ENCODE data around the gene EXOC4.
"Not testable (repeated sequence)": the region's sequence is repeated elsewhere in the genome, so short reads cannot be mapped to it uniquely, and the experiment has no call there.

EXOC4 gene

DNA sequence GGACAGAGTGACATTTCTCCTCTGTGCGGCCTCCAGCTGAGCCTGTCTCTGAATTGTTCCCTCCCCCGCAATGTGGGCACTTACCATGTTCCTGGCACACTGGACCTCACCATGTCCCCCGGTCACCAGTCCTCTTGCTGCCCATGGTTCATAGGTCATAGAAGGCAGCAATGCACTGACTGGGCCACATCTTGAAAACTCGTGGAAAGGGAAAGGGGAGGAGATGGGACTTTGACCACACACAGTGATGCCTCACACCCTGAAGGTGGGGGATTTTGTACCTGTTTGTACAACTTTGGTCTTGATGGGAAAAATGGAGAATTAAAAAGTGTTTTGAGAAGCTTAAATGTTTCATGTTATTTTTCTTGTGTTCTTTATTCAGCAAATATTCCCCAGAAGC, 812.5 kb downstream of the EXOC4 start:
- DNase-seq, result no peak

- no peak for DNase-seq
Measured at GRCh38 chr7:134067164-134067563, 814.3 kb downstream of the EXOC4 start.

GRCh38 chr7:134068670-134069069, 815.8 kb downstream of the EXOC4 start:
- no peak for DNase-seq

- DNase-seq, result no peak
Measured at GRCh38 chr7:134069187-134069586, 816.3 kb downstream of the EXOC4 start.

- DNase-seq, result no peak
Measured at GRCh38 chr7:134070673-134071072, 817.8 kb downstream of the EXOC4 start.

- DNase-seq, result no peak
Measured at GRCh38 chr7:134071355-134072331, 818.8 kb downstream of the EXOC4 start.

DNA sequence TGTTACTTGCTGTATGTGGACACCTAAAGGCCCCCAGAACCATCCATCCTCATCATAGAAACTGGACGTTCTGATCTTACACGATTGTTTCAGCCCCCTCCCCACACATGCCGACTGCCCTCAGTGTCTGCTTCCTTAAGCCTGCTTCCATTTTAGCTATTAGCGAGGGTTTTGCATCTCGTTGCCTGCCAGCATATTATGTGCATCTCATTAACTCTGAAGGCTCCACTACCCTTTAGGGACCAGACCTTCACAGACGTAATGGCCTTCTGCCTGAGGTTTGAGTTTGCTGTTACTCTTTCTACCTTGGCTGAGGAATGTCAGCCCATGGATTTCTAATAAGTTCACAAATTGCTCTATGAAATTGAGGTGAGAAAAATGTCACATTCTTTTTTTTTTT, 820.4 kb downstream of the EXOC4 start:
- DNase-seq, result no peak

DNA sequence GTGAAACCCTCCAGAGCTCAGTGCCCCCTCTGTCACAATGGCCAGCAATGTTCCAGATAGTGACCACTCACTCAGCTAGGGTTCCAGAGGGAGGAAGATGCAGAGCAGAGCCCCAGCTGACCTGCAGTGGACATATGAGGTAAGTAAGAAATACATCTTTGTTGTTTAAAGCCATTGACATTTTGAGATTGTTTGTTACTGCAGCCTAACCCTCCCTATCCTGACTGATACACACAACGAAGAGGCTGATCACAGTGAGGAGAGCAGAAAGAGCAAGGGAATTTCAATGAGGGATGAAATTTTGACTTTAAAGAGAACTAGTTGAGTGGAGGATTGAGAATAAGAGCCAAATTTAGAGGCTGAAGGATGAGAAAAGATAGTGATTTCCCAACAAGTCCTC, 822.9 kb downstream of the EXOC4 start:
- no peak for DNase-seq

- DNase-seq, result not testable (repeated sequence)
Measured at GRCh38 chr7:134077560-134077959, 824.7 kb downstream of the EXOC4 start.

GRCh38 chr7:134078991-134079390, 826.1 kb downstream of the EXOC4 start:
- DNase-seq, result no peak

DNA sequence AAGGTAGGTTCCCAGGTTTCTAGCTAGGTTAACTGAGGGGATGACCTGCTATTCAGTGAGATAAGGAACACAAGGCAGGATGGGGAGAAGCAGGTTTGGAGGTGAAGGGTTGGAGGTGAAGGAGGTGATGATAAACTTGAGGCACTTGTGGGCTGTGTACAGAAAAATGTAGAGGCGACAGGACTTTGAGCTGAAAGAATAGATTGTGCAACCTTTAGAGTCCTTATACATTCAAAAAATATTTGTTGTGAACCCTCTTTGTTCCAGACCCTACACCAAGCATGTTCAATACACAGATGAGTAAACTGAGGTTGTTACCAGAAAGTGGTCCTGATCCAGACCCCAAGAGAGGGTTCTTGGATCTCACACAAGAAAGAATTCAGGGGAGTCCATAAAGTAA, 828.8 kb downstream of the EXOC4 start:
- DNase-seq, result no peak

DNA sequence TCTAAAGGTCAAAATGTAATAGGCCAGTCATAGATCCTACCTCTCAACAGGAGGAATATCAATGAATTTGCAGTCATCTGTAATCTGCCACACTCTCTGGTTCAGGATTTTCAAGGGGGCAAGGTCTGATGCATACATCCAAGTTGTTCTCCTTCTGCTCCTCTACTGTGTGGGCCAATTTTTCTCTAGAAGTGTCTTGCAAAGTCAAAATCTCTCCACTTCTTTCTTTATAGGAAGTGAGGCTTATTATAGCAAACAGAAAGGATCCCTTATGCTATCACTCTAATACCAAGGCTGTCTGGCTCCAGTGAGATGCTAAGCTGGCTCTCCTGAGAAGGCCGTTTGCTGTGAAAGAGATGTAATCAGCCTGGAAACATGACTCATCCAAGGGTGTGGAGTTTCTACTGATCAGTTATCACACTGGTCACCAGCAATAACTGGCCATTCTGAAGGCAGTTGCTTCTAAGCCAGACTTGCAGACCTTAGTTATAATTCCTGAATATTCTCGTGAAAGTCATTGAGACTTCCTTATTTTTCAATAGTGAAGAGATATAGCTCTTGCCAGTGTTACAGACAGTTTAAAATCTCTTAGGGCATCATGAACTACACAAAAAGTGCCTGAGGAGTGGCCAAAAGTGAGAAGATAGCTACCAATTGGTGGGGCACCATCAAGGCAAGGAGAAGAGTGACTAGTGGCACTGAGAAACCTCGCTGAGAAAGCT, 831.0 kb downstream of the EXOC4 start:
- no peak for DNase-seq

DNA sequence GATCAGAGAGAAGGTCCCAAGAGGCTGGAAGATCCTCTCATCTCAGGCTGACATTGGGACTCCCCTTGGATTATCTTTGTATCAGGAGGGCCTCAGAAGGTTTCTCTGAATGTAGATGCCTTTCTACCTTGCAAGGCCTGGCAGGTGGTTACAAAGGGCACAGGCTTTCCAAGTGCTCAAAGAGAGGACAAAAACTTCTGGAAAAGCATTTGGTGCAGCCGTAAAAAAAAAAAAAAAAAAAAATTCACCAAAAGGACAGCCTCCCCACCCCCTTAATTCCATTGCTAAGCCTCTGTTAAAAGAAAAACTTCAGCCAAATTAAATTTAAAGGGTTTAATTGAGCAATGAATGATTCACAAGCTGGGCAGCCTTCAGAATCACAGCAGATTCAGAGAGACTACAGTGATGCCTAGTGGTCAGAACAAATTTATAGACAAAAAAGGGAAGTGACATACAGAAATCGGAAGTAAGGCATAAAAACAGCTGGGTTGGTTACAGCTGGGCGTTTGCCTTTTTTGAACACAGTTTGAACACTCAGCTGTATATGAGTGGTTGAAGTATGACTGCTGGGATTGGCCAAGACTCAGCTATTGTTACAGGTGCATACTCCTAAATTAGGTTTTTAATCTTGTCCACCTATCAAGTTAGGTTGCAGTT, 831.7 kb downstream of the EXOC4 start:
- DNase-seq, result no peak

- no peak for DNase-seq
Measured at GRCh38 chr7:134085311-134085710, 832.4 kb downstream of the EXOC4 start.

DNA sequence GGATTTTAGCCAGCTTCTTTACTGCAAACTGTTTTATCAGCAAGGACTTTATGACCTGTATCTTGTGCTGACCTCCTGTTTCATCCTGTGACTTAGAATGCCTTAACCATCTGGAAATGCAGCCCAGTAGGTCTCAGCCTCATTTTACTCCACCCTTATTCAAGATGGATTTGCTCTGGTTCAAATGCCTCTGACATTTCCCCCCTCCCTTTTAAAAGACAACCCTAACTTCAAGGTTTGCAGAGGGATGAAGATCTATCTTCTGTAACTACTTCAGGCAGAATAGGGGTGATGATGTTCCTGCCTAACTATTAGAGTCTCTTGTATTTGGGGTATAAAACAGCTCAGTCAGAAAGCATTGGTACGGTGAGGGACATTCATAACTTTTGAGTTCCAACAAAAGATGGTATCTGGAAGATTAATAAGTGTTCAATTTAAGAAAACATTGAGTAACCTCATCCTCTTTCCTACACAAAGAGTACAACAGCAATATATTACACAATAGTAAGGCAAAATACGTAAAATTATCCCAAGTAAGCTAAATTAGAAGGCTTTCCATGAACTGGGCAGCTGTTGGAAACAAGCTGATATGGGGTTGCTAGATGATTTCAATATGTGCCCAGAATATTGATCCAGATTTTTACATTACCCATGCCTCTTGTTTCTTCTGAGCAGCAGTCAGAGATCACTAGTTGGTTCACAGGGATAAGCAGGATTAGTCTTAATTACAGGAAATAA, 834.3 kb downstream of the EXOC4 start:
- DNase-seq, result no peak

GRCh38 chr7:134088199-134088598, 835.3 kb downstream of the EXOC4 start:
- DNase-seq, result no peak

GRCh38 chr7:134089446-134089845, 836.6 kb downstream of the EXOC4 start:
- no peak for DNase-seq

GRCh38 chr7:134098072-134098471, 845.2 kb downstream of the EXOC4 start:
- no peak for DNase-seq

DNA sequence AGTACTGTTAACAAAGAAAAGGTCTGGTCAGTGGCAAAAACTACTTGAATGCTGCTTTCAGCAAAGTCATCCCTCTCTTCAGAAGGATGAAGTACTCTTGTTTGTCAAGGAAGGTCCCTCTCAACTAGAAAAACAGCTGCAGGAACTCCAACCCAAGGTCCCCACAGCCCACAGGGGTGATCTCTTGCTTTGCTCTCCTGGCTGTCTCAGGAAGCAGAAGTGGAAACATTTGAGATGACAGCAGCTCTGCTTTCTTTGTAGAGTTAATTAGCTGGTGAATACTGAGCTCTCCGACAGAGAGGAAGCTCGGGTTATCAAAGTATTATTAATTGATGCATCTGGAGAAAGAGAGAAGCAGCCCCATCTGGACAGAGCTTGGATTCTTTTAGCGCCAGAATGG, 848.8 kb downstream of the EXOC4 start:
- peak; percentile 48 for DNase-seq

DNA sequence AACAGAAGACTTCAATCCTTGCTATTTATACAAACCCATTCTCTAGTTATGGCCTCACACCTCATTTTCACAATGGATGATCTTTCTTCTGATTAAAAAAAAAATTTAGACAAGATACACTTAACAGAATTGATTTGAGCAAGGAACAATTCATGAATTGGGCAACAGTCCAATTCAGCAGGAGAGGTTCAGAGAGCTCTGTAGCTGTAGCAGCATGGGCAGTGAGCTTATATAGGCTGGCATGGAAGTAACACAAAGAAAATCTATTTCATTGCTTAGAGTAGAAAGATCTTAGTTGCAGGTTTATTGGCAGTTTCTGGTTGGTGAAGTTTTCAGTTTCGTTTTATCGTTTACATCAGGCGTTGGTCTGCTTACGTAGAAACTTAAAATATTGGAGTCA, 851.3 kb downstream of the EXOC4 start:
- no peak for DNase-seq

DNA sequence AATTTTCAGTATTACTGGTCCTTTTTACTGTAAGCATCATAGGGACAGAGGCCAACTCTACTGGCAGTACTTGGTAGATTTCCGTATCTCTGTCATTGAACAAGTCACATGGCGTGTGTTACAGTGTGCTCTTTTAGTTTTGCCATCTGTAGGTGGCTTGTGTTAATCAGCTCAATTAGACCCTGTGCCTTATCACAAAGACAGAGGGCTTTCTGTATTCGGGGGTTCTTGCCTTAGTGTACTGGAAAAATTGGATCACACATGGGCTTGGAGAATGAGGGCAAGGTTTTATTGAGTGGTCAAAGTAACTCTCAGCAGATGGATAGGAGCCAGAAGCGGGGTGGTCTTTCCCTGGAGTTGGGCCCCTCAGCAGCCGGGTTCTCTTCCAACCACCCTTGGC, 853.0 kb downstream of the EXOC4 start:
- no peak for DNase-seq

DNA sequence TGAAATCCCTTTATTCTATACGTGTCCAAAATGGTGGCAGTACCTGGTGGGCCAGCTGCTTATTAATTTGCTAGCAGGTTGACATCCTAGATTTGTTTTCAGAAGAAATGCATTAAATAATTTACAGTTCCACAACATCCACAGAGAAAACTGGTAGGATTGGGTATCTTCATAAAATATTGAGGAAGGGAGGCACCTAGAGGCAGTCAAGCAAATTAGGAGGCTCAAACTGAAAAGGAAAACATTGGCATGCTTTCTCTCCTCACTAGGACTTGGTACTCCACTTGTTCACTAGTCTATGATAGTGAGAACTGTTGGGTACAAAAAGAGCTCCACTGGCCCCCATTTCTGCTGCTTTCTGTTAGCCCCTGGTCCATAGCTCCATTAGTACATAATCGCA, 855.9 kb downstream of the EXOC4 start:
- DNase-seq, result no peak

DNA sequence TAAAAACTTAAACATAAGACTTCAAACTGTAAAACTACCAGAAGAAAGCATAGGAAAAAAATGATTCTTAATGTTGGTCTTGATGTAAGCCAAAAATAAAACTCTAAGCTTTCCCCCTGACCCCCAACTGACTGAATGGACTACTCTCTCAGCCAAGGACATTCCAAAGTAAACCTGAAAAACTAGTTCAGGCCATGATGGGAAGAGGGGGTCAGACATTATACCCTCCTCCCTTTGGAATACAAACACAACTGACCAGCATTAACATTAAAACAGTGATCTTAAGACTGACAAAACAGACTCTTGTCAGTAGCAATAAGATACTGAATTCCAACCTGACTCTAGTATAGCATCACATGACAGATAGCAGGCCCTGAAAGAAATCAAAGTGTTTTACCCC, 860.8 kb downstream of the EXOC4 start:
- DNase-seq, result no peak

Data from NCI-H2171 treated with DMSO at 0.1 percent for 48 hours (cell line).